Measurements from ENCODE around the gene LRTM2. TPM values are rescaled to one million over a fixed set of nuclear protein-coding genes. Genes with fewer than 3 reads are reported as not detected.

The LRTM2 gene
- total and polyA plus RNA-seq, 2 of the 4 experiments (the other 2 are of a cell fraction), result not detected

Other genes with a start within 250 kb of the LRTM2 start
- gene FBXL14, start 226.0 kb upstream of the LRTM2 start, total RNA-seq (2012; rRNA removed), result 4.7 TPM in 2 replicates
- gene FBXL14, start 226.0 kb upstream of the LRTM2 start, polyA plus RNA-seq (2012; rRNA removed), result 7.3 and 8.8 TPM in 2 replicates
- 96.1 and 102 TPM in 2 replicates for gene WNT5B, start 191.3 kb upstream of the LRTM2 start, total RNA-seq (2012; rRNA removed)
- 83.7 and 98.8 TPM in 2 replicates for gene WNT5B, start 191.3 kb upstream of the LRTM2 start, polyA plus RNA-seq (2012; rRNA removed)
- gene ADIPOR2, start 129.5 kb upstream of the LRTM2 start, total RNA-seq (2012; rRNA removed), result 24.9 and 27.2 TPM in 2 replicates
- gene ADIPOR2, start 129.5 kb upstream of the LRTM2 start, polyA plus RNA-seq (2012; rRNA removed), result 18.4 and 20.0 TPM in 2 replicates
- 0.18 and 0.28 TPM in 2 replicates for gene CACNA2D4, start 98.1 kb downstream of the LRTM2 start, total RNA-seq (2012; rRNA removed)
- 0.22 and 0.65 TPM in 2 replicates for gene CACNA2D4, start 98.1 kb downstream of the LRTM2 start, polyA plus RNA-seq (2012; rRNA removed)
- 13.3 and 13.9 TPM in 2 replicates for gene DCP1B, start 183.9 kb downstream of the LRTM2 start, total RNA-seq (2012; rRNA removed)
- 19.7 and 22.5 TPM in 2 replicates for gene DCP1B, start 183.9 kb downstream of the LRTM2 start, polyA plus RNA-seq (2012; rRNA removed)
- gene CACNA1C, start 232.4 kb downstream of the LRTM2 start, total RNA-seq (2012; rRNA removed), result 1.6 and 1.9 TPM in 2 replicates
- gene CACNA1C, start 232.4 kb downstream of the LRTM2 start, polyA plus RNA-seq (2012; rRNA removed), result 2.6 and 2.7 TPM in 2 replicates

Data from IMR-90 (cell line).